Hematopoietic multipotent progenitor cell treated with erythropoietin and hydrocortisone succinate and interleukin-3 and kit ligand, for 8 days (in vitro differentiated cells): ENCODE results near the gene TBC1D16.

Experiments used
- DNase-seq: peaks from one replicate; pipeline ENCODE4 v3.0.0-alpha.2; 2015

Gene TBC1D16, protein sequence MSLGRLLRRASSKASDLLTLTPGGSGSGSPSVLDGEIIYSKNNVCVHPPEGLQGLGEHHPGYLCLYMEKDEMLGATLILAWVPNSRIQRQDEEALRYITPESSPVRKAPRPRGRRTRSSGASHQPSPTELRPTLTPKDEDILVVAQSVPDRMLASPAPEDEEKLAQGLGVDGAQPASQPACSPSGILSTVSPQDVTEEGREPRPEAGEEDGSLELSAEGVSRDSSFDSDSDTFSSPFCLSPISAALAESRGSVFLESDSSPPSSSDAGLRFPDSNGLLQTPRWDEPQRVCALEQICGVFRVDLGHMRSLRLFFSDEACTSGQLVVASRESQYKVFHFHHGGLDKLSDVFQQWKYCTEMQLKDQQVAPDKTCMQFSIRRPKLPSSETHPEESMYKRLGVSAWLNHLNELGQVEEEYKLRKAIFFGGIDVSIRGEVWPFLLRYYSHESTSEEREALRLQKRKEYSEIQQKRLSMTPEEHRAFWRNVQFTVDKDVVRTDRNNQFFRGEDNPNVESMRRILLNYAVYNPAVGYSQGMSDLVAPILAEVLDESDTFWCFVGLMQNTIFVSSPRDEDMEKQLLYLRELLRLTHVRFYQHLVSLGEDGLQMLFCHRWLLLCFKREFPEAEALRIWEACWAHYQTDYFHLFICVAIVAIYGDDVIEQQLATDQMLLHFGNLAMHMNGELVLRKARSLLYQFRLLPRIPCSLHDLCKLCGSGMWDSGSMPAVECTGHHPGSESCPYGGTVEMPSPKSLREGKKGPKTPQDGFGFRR

GRCh38 chr17:80035687-80035936 is at the start of gene TBC1D16:
Gene TBC1D16 (minus strand): TSS chr17:80035872. CDS start chr17:80013547, 22,325 bp downstream.
- no peak for DNase-seq

- no peak for DNase-seq
Measured at GRCh38 chr17:80084773-80085172, 49.1 kb upstream of the TBC1D16 start.

GRCh38 chr17:80083136-80083661 is 47.5 kb upstream of the TBC1D16 start:
- no peak for DNase-seq

DNA sequence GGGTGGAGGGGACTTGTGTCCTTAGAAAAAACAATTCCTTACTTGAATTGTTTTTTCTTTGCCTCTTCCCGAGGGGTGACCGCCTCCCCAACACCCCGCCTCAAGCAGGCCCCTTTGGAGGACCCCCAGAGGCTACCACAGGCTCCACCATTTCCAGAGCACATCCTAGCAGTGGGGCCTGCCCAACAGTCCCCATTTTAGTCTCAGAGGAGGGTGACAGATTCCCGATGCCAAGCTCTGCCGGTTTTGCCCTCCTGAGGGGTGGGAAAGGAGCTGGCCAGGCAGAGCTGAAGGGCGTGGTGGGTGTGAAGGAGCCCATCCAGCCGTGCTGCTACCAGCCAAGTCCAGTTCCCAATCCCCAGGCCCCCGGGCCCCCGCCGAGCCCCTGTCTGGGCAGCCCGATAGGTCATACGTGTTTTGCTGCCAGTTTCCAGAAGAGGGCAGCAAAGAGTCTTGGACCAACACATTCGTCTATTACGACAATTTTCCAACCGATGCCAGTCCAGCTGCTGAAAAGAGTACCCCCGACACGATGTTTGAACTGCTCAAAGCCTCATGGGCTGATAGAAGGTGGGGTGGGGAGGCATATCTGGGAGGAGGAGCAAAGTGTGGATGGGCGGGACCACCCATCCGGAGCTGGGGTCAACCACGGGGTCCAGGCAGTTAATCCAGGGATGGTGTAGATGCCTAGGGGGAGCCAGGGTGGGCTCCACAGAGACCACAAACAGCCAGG is 46.9 kb upstream of the TBC1D16 start:
- peak; percentile 70 for DNase-seq

GRCh38 chr17:80081596-80081995 is 45.9 kb upstream of the TBC1D16 start:
- no peak for DNase-seq

- no peak for DNase-seq
Measured at GRCh38 chr17:80080081-80080480, 44.4 kb upstream of the TBC1D16 start.

DNA sequence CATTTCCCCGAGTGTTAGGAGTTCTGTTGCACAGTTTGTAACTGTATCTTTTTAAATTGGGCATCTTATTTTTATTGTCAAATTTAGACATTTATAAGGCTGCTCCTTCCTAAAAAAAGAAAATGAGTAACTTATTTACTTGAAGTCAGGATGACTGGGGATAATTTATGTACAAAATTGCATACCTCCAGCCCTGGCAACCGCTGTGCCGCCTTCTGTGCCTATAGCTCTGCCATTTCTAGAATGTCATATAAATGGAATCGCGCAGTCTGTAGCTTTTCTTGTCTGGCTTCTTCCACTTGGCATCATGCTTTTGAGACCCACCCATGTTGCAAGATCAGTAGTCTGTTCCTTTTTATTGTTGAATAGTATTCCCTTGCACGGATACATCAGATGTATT is 36.7 kb upstream of the TBC1D16 start:
- DNase-seq: no peak

- DNase-seq: no peak
Measured at GRCh38 chr17:80071116-80071841, 35.6 kb upstream of the TBC1D16 start.

GRCh38 chr17:80070375-80071115 is 34.9 kb upstream of the TBC1D16 start:
- no peak for DNase-seq

GRCh38 chr17:80068301-80069222 is 32.9 kb upstream of the TBC1D16 start:
- no peak for DNase-seq

DNA sequence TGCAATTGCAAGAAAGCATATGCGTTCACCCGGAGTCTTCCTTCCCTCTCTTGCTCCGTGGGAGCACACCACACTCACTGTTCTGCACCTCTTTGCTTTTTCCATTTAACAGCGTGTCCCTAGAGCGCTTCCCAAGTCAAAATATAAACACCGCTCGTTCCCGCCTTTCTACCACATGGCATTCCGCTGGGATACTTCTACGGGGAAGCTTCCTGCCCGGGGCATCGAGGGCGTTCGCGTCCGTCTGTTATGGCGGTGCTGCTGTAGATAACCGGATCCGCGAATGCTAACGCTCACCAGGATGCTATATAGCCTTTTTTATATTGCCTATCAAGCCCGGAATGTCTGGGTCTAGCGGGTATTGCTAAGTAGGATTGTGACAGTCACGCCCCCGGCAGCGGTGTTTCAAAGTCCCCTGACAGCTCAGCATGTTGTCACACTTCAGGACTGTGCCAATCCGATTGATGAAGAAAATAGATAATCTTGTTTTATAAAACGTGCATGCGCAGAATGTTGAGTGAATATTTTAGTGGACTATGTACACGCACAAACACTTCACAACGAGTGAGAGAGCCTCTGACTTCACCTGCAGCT is 31.8 kb upstream of the TBC1D16 start:
- no peak for DNase-seq

DNA sequence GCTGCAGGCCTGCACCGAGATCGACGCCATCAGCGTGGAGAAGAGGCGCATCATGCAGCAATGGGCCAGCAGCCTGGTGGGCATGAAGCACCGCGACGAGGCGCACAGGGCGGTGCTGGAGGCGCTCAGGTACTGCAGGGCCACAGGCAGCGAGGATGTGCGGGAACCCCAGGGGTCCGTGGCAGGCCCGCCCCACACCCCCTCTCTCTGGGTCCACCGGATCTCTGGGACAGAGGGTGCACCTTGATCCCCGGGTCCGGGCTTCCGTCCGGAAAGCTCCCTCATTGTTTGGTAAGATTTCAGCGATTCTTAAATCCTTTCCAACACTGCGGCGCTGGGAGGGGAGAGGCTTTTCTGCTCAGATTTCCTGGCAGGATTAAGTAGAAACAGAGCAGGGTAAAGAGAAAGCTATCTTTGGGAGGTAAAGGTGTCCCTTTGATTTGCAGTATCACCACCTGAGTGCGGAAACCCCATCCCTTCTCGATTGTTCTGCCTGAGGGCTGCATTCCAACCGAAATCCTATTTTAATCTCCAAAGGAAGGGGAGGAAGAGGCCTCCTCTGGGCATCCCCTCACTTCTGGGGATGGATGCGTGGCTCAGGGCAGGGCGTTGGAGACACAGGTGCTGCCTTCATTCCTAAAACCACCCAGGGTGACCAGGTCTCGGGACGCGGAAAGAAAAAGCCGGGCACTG is 30.0 kb upstream of the TBC1D16 start:
- no peak for DNase-seq

DNA sequence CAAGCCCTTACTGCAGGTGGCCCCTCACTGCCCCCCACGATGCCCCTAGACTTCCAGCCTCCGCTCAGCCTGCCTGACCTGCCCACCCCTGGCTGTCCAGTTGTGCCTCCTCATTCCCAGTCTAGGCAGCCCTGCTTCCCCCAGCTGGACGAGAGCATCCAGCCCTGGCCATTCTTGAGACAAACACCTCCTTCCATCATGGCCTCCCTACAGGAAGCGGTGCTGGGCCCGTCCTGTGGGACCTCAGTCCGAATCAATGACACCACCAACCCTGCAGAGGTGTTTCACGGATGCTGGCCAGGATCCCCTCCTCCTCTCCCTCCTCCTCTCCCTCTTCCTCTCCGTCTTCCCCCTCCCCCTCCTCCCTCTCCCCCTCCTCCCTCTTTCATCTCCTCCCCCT is 29.0 kb upstream of the TBC1D16 start:
- no peak for DNase-seq

- no peak for DNase-seq
Measured at GRCh38 chr17:80063830-80064585, 28.3 kb upstream of the TBC1D16 start.

GRCh38 chr17:80061421-80061820 is 25.7 kb upstream of the TBC1D16 start:
- DNase-seq: no peak

GRCh38 chr17:80060644-80061043 is 25.0 kb upstream of the TBC1D16 start:
- DNase-seq: no peak

GRCh38 chr17:80058311-80058955 is 22.8 kb upstream of the TBC1D16 start:
- DNase-seq: no peak

GRCh38 chr17:80055597-80055996 is 19.9 kb upstream of the TBC1D16 start:
- DNase-seq: no peak

GRCh38 chr17:80053102-80053501 is 17.4 kb upstream of the TBC1D16 start:
- DNase-seq: no peak
